ENCODE data around the gene SGCB. TPM values are rescaled to one million over a fixed set of nuclear protein-coding genes. Genes with fewer than 3 reads are reported as not detected.

SGCB gene
- total RNA-seq, 1 donor from 2014 or later, result 7.6 TPM

GRCh38 chr4:51997647-51998046 lies 40.5 kb downstream of the SGCB start:
- no peak for DNase-seq (ENCODE audit: low read depth)
- no peak overlapping the region for H3K4me3 ChIP-seq (ENCODE audit: low read depth, low read length)
- TF ChIP-seq CTCF (IDR thresholded peaks at IDR 0.05; ENCODE audit: insufficient read depth, low read length, severe bottlenecking), result no peak
- H3K36me3 ChIP-seq (ENCODE audit: control insufficient read depth, insufficient read depth, low read length), result no peaks in the 10 kb centered on the region
- no peak for FAIRE-seq
- H3K27me3 ChIP-seq (ENCODE audit: control insufficient read depth, insufficient read depth, low read length), result no peaks in the 10 kb centered on the region

GRCh38 chr4:51995647-51996220 lies 42.4 kb downstream of the SGCB start:
- no peak overlapping the region for H3K4me3 ChIP-seq (ENCODE audit: low read depth, low read length)
- no peak for TF ChIP-seq CTCF (IDR thresholded peaks at IDR 0.05; ENCODE audit: insufficient read depth, low read length, severe bottlenecking)
- H3K27me3 ChIP-seq (ENCODE audit: control insufficient read depth, insufficient read depth, low read length), result no peaks in the 10 kb centered on the region
- FAIRE-seq (no peak), DNase-seq (ENCODE audit: low read depth) (no peak)
- H3K36me3 ChIP-seq (ENCODE audit: control insufficient read depth, insufficient read depth, low read length), result no peaks in the 10 kb centered on the region

Other genes starting within 250 kb of the SGCB start
- gene DCUN1D4, start 195.1 kb downstream of the SGCB start, total RNA-seq, result 28.7 and 34.7 TPM in 2 replicates
- gene LRRC66, start 17.9 kb downstream of the SGCB start, total RNA-seq, result 0.26 and 0.51 TPM in 2 replicates
- gene SPATA18, start 13.0 kb upstream of the SGCB start, total RNA-seq, result 11.8 and 16.1 TPM in 2 replicates

Measured in bronchial epithelial cell (primary cell).